OCI-LY7 (cell line): ENCODE data around the gene RHOBTB3. TPM values are rescaled to one million over a fixed set of nuclear protein-coding genes. Genes with fewer than 3 reads are reported as not detected.

Experiments
- BruUV-seq: library from RNA; stranded (reverse); fragments of 400-500 nt; replicated peaks from 2 replicates; lab custom pipeline; 2021; lab: Mats Ljungman, UMichigan
- CTCF ChIA-PET: fragments of 300-600 bp; sonication (Branson Sonifier 250); formaldehyde crosslinking; loops from one replicate; lab custom pipeline; 2022; ENCODE audit warnings: antibody characterized with exemption; ENCODE audit not compliant: unreplicated experiment; lab: Charles Lee
- POLR2A ChIA-PET: fragments of 300-600 bp; sonication (Branson Sonifier 250); formaldehyde crosslinking; loops from one replicate; lab custom pipeline; 2022; ENCODE audit warnings: antibody characterized with exemption; lab: Charles Lee
- DNase-seq: peaks from one replicate; pipeline ENCODE4 v3.0.0-alpha.2; 2015; ENCODE audit warnings: low spot score
- H2AFZ ChIP-seq: fragments of 200-600 bp; sonication (generic), shearing (Covaris generic); 2 replicates; pipeline ENCODE4 v1.6.1; 2014; ENCODE audit warnings: mild to moderate bottlenecking, antibody characterized with exemption, low read length, moderate library complexity
- H3K27ac ChIP-seq: fragments of 200-600 bp; sonication (generic); 2 replicates; pipeline ENCODE4 v1.5.1; 2014; ENCODE audit warnings: mixed run types, low read depth, mild to moderate bottlenecking, moderate library complexity, low read length, inconsistent platforms; ENCODE audit not compliant: poor library complexity, severe bottlenecking
- H3K36me3 ChIP-seq: fragments of 200-600 bp; sonication (generic); 2 replicates; pipeline ENCODE4 v1.6.1; 2014; ENCODE audit warnings: mild to moderate bottlenecking, antibody characterized with exemption, low read length, moderate library complexity, mixed read lengths; ENCODE audit not compliant: insufficient read depth
- H3K4me1 ChIP-seq: fragments of 200-600 bp; sonication (generic); 2 replicates; pipeline ENCODE4 v1.5.1; 2014; ENCODE audit warnings: mild to moderate bottlenecking, low read length; ENCODE audit not compliant: insufficient read depth, poor library complexity, severe bottlenecking
- H3K4me2 ChIP-seq: fragments of 200-600 bp; sonication (generic); 2 replicates; pipeline ENCODE4 v1.6.1; 2014; ENCODE audit warnings: mild to moderate bottlenecking, low read length
- H3K4me3 ChIP-seq: fragments of 200-600 bp; sonication (generic); 2 replicates; pipeline ENCODE4 v1.5.1; 2014; ENCODE audit warnings: mild to moderate bottlenecking, low read depth, low read length; ENCODE audit not compliant: poor library complexity, severe bottlenecking
- H3K79me2 ChIP-seq: fragments of 200-600 bp; sonication (generic); 2 replicates; pipeline ENCODE4 v1.6.1; 2016; ENCODE audit warnings: low read depth, mild to moderate bottlenecking, low read length, moderate library complexity, mixed read lengths; ENCODE audit not compliant: insufficient read depth
- H3K9me2 ChIP-seq: fragments of 200-600 bp; sonication (generic); 2 replicates; pipeline ENCODE4 v1.6.1; 2016; ENCODE audit warnings: mild to moderate bottlenecking, low read length, mixed read lengths; ENCODE audit not compliant: insufficient read depth
- H3K9me3 ChIP-seq: fragments of 200-600 bp; sonication (generic); 2 replicates; pipeline ENCODE4 v1.6.1; 2014; ENCODE audit warnings: mild to moderate bottlenecking, mixed run types, low read length, mixed read lengths
- H4K20me1 ChIP-seq: fragments of 200-600 bp; sonication (generic); 2 replicates; pipeline ENCODE4 v1.6.1; 2014; ENCODE audit warnings: mild to moderate bottlenecking, antibody characterized with exemption, low read length, moderate library complexity, mixed read lengths; ENCODE audit not compliant: insufficient read depth
- EZH2phosphoT487 ChIP-seq: fragments of 200-600 bp; sonication (generic); IDR thresholded peaks from 2 replicates; pipeline ENCODE4 v1.6.1; 2018; ENCODE audit warnings: low read depth, borderline replicate concordance, mild to moderate bottlenecking, mixed run types, antibody characterized with exemption, low read length, moderate library complexity, mixed read lengths
- intact Hi-C: fragments of 100-400 bp; cut with micrococcal nuclease; formaldehyde crosslinking; loops from one replicate; pipeline ENCODE4 v1.10.0; 2022; ENCODE audit not compliant: unreplicated experiment
- total RNA-seq, 2 experiments: library from RNA; depleted of rRNA in 1 of 2; stranded (reverse); fragments of >200 nt in 1 of 2; shearing (Covaris generic) in 1 of 2; gene quantifications; 2 replicates each; pipeline ENCODE4 v1.2.3, GENCODE V29; 2014 to 2022
- TF ChIP-seq, protein P1 (sequence below): fragments of 200-600 bp; sonication (generic); conservative IDR thresholded peaks from 2 replicates; pipeline ENCODE4 v1.5.1; 2014; ENCODE audit warnings: mild to moderate bottlenecking, antibody characterized with exemption, low read length, moderate library complexity, mixed read lengths

RHOBTB3 gene
- total RNA-seq, 2 experiments from 2014 or later, result 0.51 to 4.0 TPM

DNA sequence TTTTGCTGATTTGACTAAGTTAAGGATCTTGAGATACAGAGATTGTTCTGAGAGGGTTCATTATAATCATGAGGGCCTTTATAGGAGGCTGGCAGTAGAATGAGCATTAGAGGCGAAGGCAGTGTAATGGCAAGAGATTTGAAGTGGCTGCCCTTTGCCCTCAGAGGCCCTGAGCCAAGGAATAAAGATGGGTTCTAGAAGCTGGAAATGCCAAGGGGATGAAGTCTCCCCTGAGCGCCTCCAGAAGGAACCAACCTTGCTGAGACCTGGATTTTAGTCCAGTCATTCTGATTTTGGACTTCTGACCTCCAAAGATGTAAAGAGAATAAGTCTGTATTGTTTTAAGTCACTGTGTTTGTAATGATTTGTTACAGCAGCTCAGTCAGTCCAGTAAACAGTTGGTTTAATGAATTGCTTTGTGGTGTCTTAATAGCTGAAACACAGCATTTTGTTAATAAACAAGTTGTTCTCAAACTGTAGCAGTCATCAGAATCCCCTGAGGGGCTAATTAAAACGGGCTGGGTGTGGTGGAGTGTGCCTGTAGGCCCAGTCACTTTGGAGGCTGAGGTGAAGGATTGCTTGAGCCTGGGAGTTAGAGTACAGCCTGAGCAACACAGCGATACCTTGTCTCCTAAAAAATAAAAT lies 68.2 kb downstream of the RHOBTB3 start:
- no peaks in the 10 kb centered on the region for H3K9me3 ChIP-seq
- DNase-seq, result no peak
- no peaks in the 10 kb centered on the region for H3K79me2 ChIP-seq
- H4K20me1 ChIP-seq, result no peaks in the 10 kb centered on the region
- ChIA-PET POLR2A (interaction anchor here (0.8 to 3.1 kb wide), 3 partner anchors 9 to 20 kb away, joined by 3 to 11 read pairs (median 5); no protein-coding TSS in a partner anchor), CTCF (no interaction called here)
- no peaks in the 10 kb centered on the region for H3K9me2 ChIP-seq
- H3K36me3 ChIP-seq, result no peaks in the 10 kb centered on the region
- H3K27ac ChIP-seq, result no peak overlapping the region
- H3K4me3 ChIP-seq, result no peak overlapping the region
- BruUV-seq, result no TSS peak
- H3K4me1 ChIP-seq, result no peaks in the 10 kb centered on the region
- intact Hi-C loops, result no loop called here
- no peak overlapping the region for H2AFZ ChIP-seq
- TF ChIP-seq, protein P1, sequence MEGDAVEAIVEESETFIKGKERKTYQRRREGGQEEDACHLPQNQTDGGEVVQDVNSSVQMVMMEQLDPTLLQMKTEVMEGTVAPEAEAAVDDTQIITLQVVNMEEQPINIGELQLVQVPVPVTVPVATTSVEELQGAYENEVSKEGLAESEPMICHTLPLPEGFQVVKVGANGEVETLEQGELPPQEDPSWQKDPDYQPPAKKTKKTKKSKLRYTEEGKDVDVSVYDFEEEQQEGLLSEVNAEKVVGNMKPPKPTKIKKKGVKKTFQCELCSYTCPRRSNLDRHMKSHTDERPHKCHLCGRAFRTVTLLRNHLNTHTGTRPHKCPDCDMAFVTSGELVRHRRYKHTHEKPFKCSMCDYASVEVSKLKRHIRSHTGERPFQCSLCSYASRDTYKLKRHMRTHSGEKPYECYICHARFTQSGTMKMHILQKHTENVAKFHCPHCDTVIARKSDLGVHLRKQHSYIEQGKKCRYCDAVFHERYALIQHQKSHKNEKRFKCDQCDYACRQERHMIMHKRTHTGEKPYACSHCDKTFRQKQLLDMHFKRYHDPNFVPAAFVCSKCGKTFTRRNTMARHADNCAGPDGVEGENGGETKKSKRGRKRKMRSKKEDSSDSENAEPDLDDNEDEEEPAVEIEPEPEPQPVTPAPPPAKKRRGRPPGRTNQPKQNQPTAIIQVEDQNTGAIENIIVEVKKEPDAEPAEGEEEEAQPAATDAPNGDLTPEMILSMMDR, result no peak
- TF ChIP-seq EZH2phosphoT487, result no peak
- H3K4me2 ChIP-seq, result no peak overlapping the region

DNA sequence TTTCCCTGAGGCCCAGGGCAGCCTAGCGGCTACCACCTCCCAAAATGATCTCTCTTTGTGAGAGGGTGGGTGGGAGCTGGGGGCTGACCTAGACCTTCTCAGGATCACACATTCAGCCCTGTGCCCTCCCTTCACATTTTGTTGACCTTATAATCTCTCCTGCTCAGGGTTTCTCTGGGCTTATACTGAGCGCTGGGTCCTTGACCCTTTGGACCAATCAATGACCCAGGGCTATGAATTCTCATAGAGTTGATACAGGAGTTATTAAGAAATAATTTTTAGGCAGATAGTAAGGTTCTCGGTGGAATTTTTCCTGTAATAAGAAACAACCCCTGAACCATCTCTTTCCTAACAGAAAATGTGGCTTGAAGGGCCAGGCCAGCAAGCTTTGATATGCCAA lies 69.4 kb downstream of the RHOBTB3 start:
- no peaks in the 10 kb centered on the region for H3K4me1 ChIP-seq
- H3K9me3 ChIP-seq, result no peaks in the 10 kb centered on the region
- no peaks in the 10 kb centered on the region for H3K36me3 ChIP-seq
- intact Hi-C loops, result no loop called here
- H3K27ac ChIP-seq, result no peak overlapping the region
- no peak overlapping the region for H2AFZ ChIP-seq
- H3K79me2 ChIP-seq, result no peaks in the 10 kb centered on the region
- ChIA-PET CTCF (no interaction called here), POLR2A (interaction anchor here (1.3 to 3.1 kb wide), 2 partner anchors 8 to 11 kb away, joined by 5 to 11 read pairs; no protein-coding TSS in a partner anchor)
- no peaks in the 10 kb centered on the region for H4K20me1 ChIP-seq
- no TSS peak for BruUV-seq
- H3K4me2 ChIP-seq, result no peak overlapping the region
- no peak overlapping the region for H3K4me3 ChIP-seq
- no peak for DNase-seq
- no peak for TF ChIP-seq EZH2phosphoT487
- H3K9me2 ChIP-seq, result no peaks in the 10 kb centered on the region

DNA sequence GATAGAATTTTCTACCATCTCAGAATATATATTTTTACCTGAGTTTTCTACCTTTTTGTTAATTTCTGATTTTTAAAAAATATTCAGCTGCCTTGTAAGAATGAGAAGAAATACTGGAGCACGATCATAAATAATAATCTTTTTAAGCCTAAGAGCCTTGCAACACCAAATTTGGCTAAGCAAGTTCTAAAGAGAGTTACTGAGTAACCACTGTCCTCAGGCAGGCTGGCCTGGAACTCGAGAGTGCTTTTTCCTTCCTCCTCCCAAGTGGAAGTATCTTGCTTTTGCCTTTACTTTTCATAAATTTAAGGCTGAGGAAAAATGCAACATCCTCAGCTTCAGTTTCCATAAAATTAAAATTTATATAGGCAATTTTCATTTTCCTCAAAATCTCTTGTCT lies 70.4 kb downstream of the RHOBTB3 start:
- CTCF ChIA-PET, result no interaction called here
- Histone ChIP-seq H3K9me3 (no peaks in the 10 kb centered on the region), H3K9me2 (no peaks in the 10 kb centered on the region), H3K27ac (no peak overlapping the region), H3K4me2 (no peak overlapping the region), H3K4me3 (no peak overlapping the region), H3K79me2 (no peaks in the 10 kb centered on the region), H3K4me1 (no peaks in the 10 kb centered on the region), H2AFZ (no peak overlapping the region), H3K36me3 (no peaks in the 10 kb centered on the region), H4K20me1 (no peaks in the 10 kb centered on the region)
- intact Hi-C loops, result no loop called here
- DNase-seq, result no peak
- POLR2A ChIA-PET, result interaction anchor here (3.1 kb wide), 1 partner anchor 12 kb away, joined by 11 read pairs; no protein-coding TSS in a partner anchor
- TF ChIP-seq, protein P1, result no peak
- no peak for TF ChIP-seq EZH2phosphoT487
- BruUV-seq, result no TSS peak
